GM19239 (cell line): Measurements from ENCODE around the gene HMGCS1.
A peak's percentile ranks its signal among the peaks of the same experiment; 100 is the strongest.
"Not testable (repeated sequence)": the region's sequence is repeated elsewhere in the genome, so short reads cannot be mapped to it uniquely, and the experiment has no call there.

Source experiments
- DNase-seq: peaks from one replicate; pipeline ENCODE4 v3.0.0; 2011; ENCODE audit warnings: low spot score; ENCODE audit not compliant: insufficient read length
- FAIRE-seq: peaks from 2 replicates; lab custom pipeline; 2011; peaks lifted over from hg19 to GRCh38; lab: Jason Lieb, UNC

HMGCS1 gene

DNA sequence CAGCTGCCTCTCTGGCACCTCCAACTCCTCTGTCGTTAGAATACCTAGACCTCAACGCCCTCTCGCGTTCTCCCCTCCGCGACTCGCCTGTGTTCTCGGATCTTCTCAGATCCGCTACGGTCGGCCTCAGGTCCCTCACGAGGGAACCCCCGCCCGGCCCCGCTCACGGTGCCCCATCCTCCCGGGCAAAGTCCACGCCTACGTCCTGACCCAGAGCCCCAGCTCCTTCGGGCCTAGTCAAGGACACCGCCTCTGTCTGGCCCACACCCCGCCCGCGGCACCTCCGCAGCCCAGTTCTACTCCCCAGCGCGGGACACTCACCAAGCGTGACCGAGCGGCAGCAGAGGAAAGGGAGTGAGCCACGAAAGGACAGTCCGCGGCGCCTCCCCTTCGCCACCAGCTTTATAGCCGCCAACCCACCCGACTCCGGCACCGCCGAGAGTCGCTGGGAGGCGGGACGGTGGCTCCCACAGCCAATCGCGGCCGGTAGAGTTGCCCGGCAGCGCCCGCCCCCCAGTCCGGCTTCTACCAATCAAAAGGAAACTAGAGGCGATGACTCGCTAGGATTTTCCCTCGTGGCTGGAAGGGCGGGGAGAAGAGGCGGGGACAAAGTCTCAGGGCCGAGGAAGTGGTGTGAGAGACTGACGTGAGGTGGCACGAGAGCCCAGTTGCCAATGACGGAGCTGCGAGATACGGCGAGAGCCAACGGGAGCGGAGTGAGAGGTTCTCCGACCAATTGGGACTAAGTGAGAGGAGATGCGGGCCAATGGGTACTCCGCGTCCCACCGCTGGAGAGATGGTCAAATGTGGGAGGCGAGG is at the start of gene HMGCS1:
HMGCS1 (minus strand) TSS at position 378 of the 819 bp plus-strand sequence. CDS start 14,447 bp downstream, outside the sequence.
- DNase-seq (peak; percentile 75), FAIRE-seq (peak; percentile 97)

DNA sequence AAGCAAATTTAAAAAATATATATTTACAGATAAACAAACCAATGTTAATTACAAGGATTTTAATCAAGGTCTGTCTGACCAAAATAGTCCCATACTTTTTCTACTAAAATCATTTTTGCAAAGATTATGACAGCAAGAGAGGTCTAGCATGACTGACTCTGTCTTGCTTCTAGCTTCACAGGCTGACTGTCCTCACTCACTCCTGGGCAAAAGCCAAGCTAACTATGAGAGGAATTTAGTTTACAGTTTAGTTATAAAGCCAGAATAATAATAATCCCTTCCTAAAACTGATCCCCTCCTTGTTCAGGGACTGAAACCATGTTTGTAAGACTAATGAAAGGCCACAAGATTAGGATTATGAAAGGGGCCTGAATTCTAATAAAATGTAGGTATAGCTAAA is 45.5 kb upstream of the HMGCS1 start:
- no peak for DNase-seq
- FAIRE-seq: no peak

- FAIRE-seq (no peak), DNase-seq (no peak)
Observed at GRCh38 chr5:43358301-43358700, 45.1 kb upstream of the HMGCS1 start.

- DNase-seq (no peak), FAIRE-seq (no peak)
Observed at GRCh38 chr5:43357878-43358281, 44.7 kb upstream of the HMGCS1 start.

- no peak for DNase-seq
- no peak for FAIRE-seq
Observed at GRCh38 chr5:43357067-43357466, 43.9 kb upstream of the HMGCS1 start.

GRCh38 chr5:43354774-43355173 is 41.6 kb upstream of the HMGCS1 start:
- FAIRE-seq (no peak), DNase-seq (no peak)

DNA sequence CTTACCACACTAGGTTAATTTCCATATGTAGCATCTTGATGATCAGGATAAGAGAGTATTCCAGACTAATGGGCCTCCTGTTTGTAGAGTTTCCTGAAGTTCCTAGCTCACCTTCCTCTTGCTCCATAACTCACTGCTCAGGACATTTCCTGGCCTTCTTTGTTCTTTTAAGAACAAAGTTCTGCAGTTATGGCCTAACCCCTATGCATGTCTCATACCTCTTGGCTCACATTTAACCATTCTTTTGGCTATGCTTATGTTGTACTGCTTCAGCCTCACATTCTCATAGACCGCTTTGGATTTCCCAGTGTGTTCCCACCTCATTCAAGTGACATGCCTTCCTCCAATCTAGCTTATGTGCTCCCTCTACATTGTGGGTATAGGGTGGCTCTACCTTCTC is 40.5 kb upstream of the HMGCS1 start:
- DNase-seq (no peak), FAIRE-seq (no peak)

DNA sequence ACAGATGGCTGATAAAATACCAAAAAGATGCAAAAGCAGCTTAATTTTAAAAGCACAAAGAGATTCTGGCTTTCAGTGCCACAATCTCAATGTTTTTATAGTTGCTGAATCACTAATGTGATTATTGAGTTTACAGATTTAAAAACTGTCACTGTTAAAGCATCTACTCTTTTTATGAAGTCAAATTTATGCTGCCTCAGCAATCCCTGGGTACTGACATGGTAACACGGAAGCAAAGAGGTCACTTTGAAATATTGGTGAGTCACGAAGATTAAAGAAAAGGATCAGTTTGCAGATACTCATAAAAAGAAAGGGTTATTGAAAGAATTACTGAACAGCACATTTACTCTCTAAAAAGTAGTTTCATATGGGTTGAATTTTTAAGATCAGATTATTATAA is 39.7 kb upstream of the HMGCS1 start:
- DNase-seq: no peak
- no peak for FAIRE-seq

DNA sequence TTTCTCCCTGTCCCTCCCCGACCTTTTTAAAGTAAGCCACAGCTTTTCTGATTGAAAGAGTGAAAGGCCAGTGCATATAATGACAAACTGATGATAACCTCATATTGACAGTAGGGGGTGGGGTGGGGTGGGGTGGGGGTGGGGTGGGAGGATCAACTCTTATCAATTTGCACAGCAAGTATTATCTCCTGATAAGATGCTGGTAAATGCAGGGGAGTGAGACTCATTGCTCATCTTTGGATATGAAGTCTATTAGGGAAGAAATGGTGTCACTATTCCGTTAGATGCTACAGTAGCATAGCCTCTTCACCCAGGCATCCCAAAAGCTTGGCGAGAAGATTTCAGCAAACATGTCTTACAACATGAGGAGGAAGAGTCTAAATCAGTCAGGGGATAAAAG is 38.9 kb upstream of the HMGCS1 start:
- no peak for FAIRE-seq

DNA sequence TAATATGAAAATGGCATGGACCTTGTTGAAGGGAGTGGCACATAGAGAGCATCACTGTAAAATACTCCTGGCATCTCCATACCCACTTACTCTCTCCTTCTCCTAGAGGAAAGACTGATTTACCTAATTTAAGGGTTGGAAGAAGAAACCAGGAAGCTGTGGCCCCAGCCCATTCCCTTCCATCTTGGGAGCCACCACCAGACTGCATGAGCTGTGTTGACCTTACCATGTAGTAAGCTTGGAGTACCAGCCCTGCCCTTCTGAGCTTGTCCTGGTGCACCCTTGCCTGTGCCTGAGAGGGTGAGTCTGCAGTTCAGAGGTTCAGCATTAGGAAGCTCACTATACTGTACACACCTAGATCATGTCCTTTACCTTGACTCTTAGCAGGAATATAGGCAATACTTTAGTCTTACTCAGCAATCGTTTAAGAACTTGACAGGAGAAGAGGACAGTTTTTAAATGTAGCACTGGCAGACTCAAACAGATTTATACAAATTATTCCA is 35.7 kb upstream of the HMGCS1 start:
- FAIRE-seq (no peak), DNase-seq (no peak)

More for the DNA sequence above, 38.9 kb upstream of the HMGCS1 start:
- no peak for DNase-seq

GRCh38 chr5:43348207-43348606 is 35.0 kb upstream of the HMGCS1 start:
- FAIRE-seq (no peak), DNase-seq (no peak)

DNA sequence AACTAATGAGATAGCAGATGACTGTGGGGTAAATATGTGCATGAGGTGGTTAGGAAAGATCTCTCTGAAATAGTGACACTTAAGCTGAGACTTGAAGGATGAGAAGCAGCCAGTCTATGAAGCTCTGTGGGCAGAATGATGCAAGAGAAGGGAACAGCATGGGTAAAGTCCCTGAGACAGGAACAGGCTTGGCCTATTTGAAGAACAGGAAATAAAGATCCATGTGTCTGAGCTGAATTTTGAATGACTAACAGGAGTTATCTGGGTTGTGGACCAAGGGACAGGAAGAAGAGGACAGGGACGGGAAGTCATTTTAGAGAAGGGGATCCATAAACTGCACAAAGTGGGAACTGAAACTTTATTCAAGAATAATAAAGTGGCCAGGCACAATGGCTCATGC is 25.6 kb upstream of the HMGCS1 start:
- DNase-seq (no peak), FAIRE-seq (no peak)

GRCh38 chr5:43336159-43336558 is 22.9 kb upstream of the HMGCS1 start:
- DNase-seq (no peak), FAIRE-seq (no peak)

DNA sequence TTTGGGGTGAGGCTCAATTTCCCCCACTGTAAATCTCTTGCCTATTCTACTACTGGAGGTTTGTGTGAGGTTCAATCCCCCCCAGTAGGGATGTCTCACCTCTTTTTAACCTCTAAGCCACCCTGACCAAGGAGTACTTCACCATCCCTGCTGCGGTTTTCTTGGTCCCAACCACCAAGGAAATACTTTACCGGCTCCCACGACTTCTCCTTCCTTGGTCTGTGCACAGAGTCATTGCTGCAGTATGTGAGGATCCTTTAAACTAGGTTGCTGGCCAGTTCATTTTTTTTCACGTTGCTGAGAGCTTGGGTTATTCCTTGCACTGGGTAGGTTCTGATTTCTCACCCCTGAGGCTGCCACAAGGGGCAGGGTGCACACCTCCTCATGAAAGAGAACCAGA is 22.5 kb upstream of the HMGCS1 start:
- FAIRE-seq (no peak), DNase-seq (no peak)

DNA sequence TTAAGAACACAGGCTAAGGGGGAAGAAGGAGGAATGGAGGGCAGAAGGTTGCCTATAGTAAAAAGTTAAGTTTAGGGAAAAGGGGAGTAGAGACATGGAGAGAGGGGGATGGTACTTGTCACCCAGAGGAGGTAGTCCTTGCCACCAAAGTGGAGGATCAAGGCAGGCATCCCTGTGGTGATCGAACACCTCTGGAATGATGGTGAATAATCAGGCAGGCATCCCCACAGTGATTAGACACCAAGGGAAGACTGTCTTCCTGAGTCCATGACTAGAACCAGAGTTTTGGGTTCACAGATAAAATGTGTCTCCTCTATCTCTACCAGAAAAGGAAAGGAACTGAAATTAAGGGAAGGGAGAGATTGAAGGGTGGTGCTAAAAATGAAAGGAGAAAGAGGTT is 19.2 kb upstream of the HMGCS1 start:
- no peak for FAIRE-seq
- no peak for DNase-seq

GRCh38 chr5:43325624-43326023 is 12.4 kb upstream of the HMGCS1 start:
- DNase-seq, FAIRE-seq: not testable (repeated sequence)

GRCh38 chr5:43323488-43323887 is 10.3 kb upstream of the HMGCS1 start:
- FAIRE-seq, DNase-seq: not testable (repeated sequence)

DNA sequence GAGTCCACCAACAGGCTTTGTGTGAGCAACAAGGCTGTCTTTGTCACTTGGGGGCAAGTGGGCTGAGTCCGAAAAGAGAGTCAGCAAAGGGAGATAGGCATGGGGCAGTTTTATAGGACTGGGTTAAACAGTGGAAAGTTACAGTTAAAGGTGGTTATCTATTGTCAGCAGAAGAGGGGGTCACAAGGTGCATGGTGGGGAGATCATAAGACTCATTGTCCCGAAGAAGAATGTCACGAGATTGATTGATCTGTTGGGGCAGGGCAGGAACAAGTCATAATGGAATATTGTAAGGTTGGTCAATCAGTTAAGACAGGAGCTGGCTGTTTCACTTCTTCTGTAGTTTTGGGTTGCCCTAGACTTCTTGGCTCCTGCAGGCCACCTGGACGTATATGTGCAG is 7.6 kb upstream of the HMGCS1 start:
- no peak for DNase-seq
- FAIRE-seq: no peak

DNA sequence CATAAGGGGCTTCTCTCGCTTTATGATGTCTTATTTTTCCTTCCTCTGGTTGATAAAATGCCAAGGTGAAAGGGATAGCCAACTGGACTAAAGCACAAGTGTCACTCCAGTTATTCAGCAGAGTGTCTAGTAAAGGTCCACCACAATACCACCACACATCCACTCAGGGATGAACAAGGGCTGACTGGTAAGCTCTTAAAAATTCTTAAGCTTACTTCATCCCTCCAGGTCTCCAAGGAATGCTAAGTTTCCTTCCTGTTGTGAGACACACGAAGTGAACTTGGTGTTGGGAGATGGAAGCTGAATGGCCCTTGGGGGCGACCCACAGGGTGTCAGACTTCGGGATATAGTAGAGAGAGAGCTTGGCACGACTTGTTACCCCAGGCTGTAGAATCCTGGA is 3.2 kb upstream of the HMGCS1 start:
- no peak for FAIRE-seq
- no peak for DNase-seq

DNA sequence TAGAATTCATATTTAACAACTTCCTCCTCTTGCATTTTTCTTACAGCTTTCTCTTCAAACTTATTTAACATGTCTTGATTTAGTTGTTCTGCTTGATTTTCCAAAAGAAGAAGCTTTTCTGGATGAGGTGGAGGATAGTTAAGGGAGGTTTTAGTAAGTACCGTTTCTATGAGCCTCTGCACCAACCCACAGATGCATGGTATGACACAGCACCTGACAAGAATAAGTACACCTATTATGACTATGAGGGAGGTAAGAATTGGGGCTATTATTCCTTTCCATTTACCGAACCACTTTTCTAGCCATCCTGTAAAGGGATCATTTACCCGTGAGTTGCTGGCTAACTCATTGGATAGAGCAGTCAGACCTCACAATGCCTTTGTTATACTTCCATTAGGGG is 2.5 kb upstream of the HMGCS1 start:
- no peak for FAIRE-seq
- no peak for DNase-seq

- FAIRE-seq (no peak), DNase-seq (no peak)
Observed at GRCh38 chr5:43315263-43315662, 2.1 kb upstream of the HMGCS1 start.

DNA sequence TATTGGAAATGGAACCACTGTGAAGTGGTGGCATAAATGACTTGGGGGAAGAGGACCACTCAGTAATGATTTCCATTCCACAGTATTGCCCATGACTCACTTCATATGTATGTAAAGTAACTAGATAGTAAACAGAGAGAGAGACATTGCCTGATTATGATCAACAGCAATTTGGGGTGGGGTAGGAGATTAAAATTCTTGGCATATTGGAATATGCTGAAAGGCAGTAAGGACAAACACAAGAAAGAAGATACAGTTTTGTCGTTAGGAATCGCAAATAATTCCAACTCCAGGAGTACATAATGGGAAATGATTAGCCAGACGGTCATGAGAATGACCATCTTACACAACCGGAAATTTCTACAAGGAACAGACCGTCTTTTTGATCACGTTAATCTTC is 1.5 kb upstream of the HMGCS1 start:
- FAIRE-seq (no peak), DNase-seq (no peak)
